Hematopoietic multipotent progenitor cell treated with erythropoietin and hydrocortisone succinate and interleukin-3 and kit ligand, for 15 days (in vitro differentiated cells): ENCODE results near the gene SERGEF.
A peak's percentile ranks its signal among the peaks of the same experiment; 100 is the strongest.

Experiments
- DNase-seq: peaks from one replicate; pipeline ENCODE4 v3.0.0-alpha.2; 2015; ENCODE audit warnings: low spot score

Gene SERGEF

DNA sequence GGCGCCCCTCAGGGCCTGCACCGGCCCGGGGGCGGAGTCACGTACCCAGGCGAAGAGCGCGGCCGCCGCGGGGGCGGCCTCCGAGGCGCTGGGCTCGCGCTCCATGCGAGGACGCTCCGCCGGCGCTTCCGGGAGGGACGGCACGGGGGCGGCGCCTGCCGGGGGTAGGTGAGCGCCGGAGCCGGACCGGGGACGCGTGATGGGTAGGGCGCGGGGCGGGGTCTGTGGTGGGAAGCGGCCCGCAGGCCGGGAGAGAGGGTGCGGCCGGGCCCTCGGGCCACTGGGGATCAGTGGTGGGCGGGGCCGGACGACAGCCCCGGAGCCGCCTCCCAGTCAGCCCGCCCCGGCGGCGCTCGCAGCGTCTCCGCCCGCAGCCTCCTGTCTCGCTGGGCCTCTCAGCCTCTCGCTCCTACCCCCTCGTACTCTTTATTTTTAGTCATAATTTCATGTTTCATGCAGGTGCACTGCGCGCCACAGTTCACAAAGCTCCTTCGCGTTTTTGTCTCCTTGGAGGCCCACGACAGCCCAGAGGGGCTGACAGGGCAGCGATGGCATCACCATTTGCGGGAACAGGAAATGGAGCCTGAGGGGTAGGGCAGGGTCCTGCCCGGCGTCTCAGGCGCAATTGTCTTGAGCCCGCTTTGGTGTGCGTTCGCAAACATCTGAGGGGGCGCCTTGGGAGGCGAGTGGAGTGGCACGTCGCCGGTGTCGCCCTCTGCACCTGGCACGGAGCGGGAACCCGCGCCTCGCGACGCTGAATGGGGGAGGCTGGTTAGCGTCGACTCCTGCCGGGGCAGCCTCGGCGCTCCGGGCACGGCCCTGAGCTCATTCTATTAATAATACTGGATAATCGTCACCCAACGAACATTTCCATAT lies at the start of gene SERGEF:
SERGEF (minus strand) TSS at position 142 of the 876 bp plus-strand sequence; CDS start at position 105, 37 bp downstream.
- peak; percentile 93 for DNase-seq

DNA sequence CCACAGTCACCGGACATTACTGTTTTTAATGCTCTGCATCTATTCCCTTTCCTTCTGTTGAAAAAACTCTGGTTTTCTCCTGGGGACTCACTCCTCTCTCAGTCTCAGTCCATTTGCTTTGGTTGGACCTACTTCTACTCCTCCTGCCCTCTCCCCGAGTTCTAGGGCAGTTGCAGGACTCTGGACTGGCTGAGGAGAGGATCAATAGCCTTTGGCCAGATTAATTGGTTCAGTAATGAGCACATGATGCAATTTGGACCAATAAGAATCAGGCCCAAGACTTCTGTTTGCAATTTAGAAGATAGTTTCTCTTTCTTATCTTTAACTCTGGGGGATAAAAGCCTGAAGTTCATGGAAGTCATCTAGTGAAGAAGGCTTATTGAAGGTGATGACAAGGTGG lies 48.5 kb upstream of the SERGEF start:
- DNase-seq = no peak

DNA sequence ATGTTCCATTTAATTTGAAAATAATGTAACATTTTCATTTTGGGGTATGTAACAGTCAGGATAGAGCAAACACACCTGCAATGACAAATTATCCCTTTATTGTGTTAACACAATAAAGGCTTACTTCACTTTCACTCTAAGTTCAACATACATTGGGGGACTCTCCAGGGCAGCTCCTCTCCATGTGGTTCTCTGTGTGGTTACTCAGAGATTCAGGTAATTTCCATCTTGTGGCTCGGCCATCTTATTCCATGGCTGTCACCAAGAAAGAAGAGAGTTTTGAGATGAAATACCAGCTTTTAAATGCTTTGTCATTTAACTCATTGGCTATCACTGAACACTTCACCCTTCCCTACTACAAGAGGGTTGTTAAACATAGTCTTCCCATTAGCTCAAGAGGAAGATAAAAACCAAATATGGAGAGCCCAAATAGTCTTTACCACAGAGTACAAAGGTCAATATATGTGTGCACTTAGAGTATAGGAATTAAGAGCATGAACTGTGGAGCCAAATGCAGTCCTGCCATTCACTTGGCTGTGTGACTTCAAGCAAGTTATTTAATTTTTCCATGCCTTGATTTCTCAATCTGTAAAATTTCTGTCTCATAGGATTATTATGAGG lies 43.8 kb upstream of the SERGEF start:
- DNase-seq = no peak

DNA sequence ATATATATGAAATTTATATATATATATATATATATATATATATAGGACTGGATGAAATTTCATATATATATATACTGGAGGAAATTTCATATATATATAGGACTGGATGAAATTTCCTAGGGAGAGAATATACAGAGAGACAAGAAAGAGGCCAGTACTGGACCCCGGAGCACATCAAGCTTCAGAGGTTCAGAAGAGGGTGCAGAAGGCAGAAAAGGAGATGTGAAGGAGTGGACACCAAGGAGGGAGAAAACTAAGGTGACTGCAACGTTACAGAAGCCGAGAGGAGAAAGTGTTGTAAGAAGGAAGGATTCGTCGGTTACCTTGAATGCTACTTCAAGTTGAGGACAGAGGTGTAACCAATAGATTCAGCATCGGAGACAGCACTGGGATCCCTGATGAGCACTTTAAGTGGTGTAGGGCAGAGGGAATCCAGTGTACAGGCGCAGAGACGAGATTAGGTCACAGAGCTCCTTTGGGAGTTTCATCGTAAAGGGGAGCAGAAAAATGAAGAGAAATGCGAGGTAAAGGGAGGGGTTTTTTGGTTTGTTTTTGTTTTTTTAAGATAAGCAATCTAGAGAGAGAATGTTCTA lies 41.8 kb upstream of the SERGEF start:
- no peak for DNase-seq

DNA sequence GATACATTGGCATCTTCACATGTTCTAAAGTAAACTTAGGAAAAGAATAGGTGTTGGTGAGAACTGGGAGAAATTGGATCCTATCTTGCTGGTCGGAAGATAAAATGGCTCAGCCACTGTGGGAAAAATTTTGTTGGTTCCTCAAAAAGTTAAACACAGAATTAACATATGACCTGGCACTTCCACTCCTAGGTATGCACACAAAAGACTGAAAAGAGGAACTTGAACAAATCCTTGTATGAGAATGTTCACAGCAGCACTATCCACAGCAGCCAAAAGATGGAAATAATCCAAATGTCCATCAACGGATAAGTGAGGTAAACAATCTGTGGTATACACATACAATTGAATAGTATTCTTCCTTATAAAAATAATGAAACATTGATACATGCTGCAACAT lies 38.0 kb upstream of the SERGEF start:
- DNase-seq = no peak

DNA sequence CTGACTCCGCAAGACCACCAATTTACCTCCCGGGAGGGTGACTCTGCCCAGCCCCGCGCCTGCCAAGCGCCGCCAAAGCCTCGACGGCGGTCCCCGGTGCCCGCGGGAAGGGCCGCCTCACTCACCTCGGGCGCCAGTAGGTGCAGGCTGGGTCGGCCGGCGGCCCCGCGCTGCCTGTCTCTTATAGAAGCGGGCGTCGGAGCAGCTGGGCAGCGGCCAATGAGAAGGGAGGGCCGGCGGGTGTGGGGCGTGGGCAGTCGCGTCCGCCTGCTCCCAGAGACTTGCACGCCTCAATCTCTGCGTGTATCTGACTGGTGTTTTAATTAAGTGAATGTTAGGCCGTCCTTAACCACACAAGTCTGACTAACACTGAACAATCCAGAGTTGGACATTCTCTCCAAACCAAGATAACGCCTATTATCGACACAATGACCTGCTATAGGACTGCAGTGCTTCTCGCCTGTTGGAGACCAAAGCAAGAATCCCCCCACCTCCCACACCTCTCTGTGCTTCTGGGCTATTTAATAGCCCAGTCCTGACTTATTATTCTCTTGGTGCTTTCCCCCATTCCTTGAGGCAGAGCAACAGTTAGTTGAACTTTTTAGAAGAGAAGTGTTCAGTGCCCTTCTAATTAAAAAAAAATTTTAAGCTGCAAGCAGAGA lies 33.4 kb upstream of the SERGEF start, which contains the start of gene TPH1:
TPH1 (minus strand) TSS at position 154 of the 662 bp plus-strand sequence. CDS start 5,507 bp downstream, outside the sequence.
- DNase-seq = no peak

DNA sequence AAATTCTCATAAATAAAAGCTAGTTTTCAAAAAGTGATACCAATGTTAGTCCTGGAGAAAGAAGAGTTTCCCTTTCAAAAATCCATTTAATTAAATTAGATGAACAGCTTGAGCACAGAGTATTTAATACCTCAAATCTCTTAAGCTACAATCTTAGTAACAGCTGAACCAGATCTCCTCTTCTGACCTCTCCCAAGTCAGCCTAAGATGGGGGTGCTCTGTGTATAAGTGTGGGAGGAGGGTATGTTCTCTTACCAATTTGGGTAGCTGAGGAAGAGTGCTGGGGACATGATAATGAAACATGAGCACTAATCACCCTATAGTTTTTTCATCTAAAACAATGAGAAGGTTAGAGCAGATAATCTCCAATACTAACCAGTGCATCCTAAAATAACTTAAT lies 23.6 kb upstream of the SERGEF start:
- no peak for DNase-seq

DNA sequence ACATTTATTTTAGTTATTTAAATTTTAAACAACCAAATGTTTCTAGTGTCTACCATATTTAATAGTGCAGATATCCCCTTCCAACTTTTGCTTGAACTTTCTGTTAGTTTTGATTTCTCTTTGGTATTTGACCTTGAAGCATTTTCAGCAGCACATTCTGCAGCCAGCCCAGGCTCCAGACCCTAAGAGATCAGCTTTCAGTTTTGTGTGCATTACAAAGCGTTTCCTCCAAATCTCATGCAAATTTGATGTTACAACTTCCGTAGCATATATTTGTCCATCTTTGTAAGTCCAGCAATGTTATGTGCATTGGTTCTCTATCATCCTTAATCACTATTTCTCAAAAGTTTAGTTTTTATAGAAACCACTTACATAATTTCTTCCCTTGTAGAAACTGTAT lies 14.6 kb upstream of the SERGEF start:
- no peak for DNase-seq

DNA sequence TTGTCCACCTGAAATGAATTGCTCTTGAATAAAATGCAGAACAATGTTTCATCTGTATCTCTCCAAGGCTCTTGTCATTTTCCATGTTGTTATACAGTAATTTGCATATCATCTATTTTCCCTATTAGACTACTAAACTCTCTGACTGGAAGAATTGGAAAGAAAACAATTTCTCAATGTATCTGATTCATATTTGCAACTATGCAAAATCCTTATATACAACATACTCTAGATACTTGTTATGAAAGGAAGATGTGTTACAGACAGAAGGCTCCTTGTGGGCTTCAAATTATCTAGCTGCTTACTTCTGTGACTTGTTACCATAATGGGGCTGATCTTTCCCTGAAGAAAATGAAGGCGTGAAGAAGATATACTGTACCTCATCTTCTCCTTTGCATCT lies 9.6 kb upstream of the SERGEF start:
- no peak for DNase-seq

DNA sequence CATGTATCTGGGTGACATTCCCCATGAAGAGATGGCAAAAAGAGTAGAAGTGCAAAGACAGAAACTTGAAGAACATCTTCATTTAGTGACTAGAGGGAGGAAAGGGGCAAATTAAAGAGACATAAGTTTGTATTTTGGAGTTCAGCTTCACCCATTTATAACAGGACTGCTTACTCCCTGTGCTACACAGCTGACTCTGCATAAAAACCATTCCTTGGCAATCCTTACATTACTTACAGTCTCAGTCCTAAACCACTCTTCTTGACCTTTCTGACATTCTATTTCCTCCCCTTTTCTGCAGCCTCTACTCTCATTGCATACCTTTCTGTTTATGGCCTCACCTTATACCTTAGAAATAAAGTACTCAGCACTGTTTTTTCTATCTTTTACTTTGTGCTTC lies 6.8 kb upstream of the SERGEF start:
- DNase-seq = no peak

DNA sequence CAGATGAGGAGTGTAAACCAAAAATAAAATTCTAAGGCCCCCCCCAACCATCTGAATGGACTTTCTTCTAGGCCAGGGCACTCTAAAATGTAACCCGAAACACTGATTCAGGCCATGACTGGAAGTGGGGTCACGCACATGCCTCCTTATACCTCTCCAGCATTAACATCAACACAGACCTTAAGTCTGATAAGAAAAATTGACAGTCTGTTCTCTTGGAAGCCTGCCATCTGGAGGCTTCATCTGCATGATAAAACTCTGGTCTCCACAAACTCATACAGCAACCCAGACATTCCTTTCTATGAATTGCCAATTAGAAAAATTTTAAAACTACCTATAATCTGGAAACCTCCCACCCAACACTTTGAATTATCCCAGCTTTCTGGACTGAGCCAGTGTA lies 3.9 kb upstream of the SERGEF start:
- DNase-seq = peak; percentile 71

DNA sequence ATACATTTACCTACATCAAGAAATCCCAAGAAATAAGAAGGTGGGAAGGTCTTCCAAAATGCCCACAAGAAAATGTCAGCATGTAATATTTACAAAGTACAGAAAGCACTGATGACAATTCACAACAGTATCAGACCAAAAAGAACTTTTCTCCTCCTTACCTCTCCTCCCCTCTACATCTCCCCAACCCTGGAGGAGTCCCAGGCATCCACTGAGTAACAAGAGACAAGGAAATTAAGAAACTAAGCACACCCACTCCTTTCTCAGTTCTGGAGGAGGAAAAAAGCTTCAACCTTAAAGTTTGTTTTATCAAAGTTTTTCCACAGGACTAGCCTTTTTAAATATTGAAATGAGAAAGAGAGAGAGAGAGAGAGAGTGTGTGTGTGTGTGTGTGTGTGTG lies 2.0 kb upstream of the SERGEF start:
- DNase-seq = no peak

DNA sequence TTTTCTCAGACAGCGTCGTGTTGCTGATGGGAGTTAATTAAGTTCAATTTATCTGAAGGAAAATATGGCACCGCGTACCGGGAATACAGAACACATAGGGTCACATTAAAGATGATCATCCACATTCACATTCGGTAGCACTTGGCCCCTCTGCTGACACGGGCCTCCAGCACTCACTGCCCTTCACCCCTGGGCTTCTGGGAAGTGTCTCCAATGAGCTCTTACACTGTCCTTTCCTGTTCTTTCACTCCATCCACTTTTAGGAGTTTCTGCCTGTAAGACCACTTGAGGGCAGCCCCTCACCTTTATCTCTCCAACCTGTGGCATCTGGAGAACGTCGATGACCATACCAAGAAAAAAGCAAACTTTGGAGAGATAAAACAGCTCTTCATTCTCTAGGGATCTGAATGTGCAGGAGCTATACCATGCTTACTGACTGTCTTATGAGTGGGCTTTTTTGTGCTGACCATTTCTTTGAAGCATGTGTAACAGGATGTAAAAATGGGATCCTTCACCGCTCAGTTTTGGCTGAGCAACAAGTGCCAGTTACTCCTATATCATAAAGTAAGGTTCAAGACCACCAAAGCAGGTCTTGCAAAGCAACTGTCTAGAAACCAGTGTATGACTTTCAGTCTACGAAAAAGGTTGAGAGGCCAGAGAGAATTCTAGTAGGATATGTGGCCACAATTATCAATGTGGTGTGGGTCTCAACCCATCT lies 1.1 kb upstream of the SERGEF start:
- no peak for DNase-seq

DNA sequence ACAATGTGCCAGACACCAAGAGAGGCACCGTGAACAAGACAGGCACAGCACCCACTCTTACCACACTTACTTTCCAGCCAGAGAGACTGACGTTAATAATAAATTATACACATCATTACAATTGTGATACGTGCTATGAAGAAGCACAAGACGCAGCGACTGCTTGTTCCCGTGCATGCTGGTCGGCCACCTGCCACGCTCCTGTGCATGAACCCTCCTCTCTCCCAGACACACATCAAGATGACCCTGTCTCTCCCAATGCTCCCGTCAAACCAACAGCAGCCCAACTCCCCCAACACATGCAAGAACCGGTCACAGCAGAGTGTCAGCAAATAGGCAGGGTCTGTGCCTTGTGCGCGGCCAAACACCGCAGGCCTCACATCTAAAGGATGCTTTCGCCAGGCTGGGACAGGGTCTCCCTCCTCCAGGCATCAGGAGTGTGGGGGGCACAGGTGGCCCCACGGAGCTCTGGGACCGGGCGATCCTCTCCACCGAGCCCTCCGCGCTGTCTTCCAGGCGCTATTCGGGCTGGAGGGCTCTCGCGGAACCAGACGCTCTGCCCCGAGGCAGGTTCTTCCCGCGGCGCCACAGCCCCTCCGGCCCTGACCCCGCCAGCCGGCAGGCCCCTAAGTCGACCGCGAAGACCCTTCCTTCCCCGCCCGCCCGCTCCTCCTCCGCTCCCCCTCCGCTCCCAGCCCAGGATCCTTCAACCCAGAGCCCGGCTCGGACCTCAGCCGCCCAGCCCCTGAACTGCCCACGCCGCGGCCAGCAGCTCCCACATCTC lies 533 bp downstream of the SERGEF start:
- DNase-seq = no peak

DNA sequence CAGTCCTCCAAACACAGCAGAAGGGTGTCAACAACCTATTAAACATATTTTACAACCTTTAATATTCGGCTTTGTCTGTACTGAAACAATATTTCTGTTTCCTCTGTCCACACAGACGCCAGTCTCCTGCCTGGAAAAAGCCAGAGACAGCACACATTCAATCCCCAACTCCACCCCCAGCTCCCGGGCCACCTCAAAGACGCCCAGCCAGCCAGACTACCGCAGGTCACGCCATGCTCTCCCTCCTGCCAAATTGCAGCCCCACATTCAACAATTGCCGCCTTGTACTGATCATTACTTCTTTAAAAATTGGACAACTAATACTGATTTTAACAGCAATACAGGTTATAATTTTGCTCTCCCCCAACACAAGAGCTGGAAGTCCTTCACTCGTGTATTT lies 1.2 kb downstream of the SERGEF start:
- no peak for DNase-seq

DNA sequence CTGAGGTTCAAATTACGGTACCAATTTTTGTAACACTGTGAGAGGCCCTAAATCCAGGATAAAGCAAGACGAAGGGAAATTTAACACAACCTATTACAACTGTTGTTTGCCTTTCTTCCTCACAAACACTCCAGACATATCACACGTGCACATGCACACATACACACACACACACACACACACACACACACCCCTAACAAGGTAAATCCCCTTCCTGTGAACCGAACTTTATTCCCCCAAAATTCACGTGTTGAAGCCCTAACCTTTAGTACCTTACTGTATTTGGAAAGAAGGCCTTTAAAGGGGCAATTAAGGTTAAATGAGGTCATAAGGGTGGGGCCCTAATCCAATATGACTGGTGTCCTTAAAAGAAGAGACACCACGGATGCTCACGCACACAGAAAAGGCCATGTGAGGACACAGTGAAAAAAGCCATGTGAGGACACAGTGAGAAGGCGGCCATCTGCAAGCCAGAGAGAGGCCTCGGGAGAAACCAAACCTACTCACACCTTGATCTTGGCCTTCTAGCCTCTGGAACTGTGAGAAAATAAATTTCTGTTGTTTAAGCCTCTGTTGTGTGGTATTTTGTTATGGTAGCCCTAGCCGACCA lies 1.8 kb downstream of the SERGEF start:
- DNase-seq = no peak

DNA sequence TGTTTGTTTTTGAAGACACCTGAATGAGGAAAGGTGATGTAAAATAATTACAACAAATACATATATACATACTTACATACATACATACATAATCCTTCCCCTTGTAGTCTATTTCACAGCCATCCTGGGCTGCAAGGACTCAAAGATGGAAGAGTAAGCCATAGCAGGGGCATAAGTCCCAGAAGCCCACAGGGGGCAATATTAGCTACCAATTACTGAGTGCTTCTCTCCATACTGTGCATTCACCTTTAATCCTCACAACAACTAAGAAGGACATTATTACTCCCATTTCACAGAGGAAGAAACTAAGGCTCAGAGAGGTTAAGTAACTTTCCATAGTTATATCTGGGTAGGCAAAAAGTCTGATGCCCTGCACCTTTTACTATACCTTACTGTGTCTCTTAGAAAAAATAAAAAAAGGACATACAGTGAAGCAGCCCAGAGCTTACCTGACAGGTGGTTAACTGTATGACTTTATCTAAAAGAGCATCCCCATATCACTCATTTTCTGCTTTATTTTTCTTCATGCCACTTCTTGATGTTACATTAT lies 2.7 kb downstream of the SERGEF start:
- DNase-seq = no peak

DNA sequence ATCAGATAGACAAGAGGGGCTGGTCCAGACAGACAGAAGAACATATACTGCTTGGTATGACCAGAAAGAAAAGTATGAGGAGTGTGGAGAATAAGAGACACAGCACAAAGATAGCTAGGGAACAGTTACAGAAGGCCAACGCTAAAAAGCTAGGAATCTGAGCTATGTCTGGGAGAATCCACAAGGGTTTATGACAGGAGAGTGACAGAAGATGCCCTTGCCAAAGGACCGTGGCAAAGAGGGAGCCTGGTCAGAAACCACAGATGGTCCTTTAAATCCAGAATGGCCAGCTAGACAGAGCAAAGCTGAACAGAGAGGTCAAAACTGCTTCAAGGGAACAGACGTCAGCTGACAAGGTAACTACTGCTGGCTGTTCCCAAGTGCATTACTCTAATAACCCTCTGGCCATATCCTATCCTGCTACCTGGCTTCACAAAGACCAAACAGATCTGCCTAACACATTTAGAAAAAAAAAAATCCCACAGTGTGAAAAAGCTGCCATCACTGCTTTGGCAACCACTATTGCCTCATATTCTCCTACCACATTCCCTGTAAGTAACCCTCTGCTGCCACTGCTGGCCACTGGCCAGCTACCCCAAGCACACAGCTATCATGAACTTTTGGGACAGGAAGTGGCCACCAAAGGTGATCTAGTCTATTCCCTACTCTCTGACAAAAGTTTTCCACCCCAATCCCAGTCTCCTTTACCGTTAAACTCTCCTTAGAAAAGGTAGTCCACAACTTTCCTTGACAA lies 7.3 kb downstream of the SERGEF start:
- DNase-seq = no peak

DNA sequence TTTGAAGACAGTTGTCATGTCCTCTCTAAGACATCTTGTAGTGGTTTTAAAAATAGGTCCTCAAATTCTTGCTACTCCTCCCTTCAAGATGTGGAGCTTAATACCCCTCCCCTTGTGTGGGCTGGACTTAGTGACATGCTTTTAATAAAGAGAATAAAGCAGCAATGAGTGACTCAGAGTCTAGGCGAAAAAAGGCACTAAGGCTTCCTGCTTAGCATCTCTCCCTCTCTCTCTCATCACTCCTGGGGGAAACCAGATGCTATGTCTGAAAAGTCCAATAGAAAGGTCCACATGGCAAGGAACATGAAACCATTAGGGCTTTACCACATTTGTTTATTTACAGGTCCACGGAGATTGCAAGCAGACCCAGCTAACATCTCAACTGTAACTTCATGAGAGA lies 11.7 kb downstream of the SERGEF start:
- DNase-seq = no peak

DNA sequence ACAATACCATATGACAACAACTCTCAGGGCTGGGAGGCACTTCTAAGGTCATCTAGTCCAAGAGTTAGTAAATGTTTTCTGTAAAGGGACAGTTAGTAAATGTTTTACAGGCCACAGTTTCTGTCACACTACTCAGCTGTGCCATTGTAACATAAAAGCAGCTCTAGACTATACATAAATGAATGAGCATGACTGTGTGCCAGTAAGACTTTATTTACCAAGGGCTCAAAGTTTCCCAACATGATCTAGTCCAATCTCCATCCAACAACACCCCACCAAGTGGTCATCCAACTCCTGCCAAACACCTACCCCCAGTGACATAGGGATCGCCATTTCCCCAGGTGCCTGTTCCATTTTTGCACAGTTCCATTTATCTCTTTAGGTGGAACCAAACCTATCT lies 12.1 kb downstream of the SERGEF start:
- DNase-seq = no peak
